Adipose tissue (tissue), 3 donors: Measurements from ENCODE around the gene ADARB2. TPM values are rescaled to one million over a fixed set of nuclear protein-coding genes. Genes with fewer than 3 reads are reported as not detected.

ENCODE experiments used
- H3K27ac ChIP-seq: one replicate; pipeline ENCODE4 v1.5.1; 2013; ENCODE audit warnings: low read depth, low read length
- WGBS, 3 donors: extraction: QIAGEN DNeasy Blood & Tissue Kit; methylation state at CpG; one replicate each; pipeline ENCODE4 v1.1.7; 2013; 5-methylcytosine and 5-hydroxymethylcytosine counted together
- polyA plus RNA-seq, 3 donors: library from polyadenylated mRNA; stranded (reverse); fragments of 200-250 nt; gene quantifications; one replicate each; pipeline ENCODE4 v1.2.3, GENCODE V29; 2013
- donor health status: healthy with polysubstance abuse.
- donor health status: Bipolar disorder and iron deficiency.
- donor health status: healthy.

The ADARB2 gene
- polyA plus RNA-seq, 3 donors = 0.31 to 1.9 (median 0.56) TPM

DNA sequence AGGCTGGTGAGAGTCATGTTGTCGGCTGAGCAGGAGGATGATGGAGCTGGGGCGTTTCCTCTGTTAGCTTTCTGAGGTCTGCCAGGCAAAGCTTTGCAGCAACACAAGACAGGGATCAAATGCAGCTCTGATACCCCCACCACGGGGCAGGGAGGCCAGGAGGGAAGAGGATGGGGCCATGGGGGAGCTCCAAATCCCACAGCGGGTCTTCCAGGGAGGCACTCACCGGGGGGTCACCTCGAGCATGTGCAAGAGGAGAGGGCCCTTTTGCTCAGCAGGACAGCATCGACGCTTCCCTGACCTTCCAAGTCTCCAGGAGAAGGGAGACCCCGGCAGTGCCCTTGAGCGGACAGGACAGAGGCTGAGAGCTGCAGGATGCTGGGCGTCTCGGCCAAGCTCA lies 553.6 kb downstream of the ADARB2 start:
- H3K27ac ChIP-seq = no peak overlapping the region
- 57 to 66% (median 65%) methylated on average over 12 of the region's 12 CpGs for WGBS, 3 donors

DNA sequence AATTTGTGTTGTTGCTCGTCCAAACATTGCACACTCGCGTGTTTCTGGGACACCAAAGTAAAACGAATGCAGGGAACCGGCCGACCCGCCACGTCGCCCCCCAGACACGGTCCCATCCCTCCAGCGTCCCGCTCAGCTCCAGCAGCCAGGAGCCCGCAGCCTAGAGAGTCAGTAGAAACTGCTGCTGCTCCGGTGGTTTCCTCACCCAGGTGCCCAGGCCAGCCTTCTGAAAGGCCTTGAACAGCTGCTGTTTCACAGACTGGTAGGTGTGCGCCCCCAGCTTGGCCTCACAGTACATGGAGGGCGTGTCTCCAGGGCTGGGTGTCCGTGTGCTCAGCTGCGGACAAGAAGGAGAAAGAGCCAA lies 554.3 kb downstream of the ADARB2 start:
- WGBS, 3 donors = 40 to 87% (median 82%) methylated on average over 18 of the region's 18 CpGs
- no peak overlapping the region for H3K27ac ChIP-seq

DNA sequence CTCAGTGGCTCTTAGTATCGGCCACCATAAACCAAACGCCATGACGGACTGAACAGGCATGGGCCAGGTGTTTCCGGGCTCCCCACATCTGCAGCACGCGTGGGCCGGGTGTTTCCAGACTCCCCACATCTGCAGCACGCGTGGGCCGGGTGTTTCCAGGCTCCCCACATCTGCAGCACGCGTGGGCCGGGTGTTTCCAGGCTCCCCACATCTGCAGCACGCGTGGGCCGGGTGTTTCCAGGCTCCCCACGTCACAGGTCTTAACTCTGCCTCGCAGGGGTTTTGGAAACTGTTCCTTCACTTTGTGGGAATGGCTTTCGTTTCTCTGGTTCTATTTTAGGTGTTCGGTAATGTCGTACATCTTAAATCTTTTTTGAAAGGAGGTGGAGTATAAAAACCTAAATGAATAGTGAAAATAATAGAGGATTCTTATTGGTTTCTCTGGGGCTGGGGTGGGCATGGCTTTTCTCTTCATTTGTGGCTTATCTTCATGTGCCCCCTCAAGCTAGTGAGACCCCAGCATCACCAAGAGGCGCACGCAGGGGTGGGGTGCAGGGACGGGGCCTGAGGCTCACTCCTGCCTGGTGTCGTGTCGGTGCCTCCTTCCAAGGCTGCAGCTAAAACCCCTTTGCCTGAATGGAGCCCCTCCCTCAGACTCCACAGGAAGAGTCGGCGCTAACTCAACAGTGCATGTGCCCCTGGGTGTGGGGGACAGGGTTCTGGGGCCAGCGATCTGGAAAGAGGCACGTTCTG lies 554.9 kb downstream of the ADARB2 start:
- no peak overlapping the region for H3K27ac ChIP-seq
- WGBS, 3 donors = 78 to 84% (median 83%) methylated on average over 30 of the region's 30 CpGs

DNA sequence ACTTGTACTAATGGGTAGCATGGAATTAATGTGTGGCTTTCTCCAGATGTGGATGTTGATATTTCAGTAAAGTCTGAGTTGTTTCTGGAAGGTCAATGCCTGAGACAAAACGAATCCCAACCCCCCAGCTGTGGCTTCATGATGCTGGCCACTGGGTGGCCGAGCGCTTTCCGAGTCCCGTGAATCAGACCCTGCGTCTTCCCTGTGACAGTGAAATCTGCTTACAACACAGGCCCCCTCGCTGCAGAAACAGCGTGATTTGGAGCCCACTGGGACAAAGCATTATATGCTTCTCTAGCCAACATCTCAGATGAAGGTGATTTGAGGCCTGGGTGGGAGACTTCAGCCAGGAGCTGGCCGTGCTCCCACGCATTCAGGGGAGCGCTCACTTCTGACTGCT lies 556.5 kb downstream of the ADARB2 start:
- H3K27ac ChIP-seq = no peak overlapping the region
- WGBS, 3 donors = 66 to 80% (median 67%) methylated on average over 11 of the region's 11 CpGs

DNA sequence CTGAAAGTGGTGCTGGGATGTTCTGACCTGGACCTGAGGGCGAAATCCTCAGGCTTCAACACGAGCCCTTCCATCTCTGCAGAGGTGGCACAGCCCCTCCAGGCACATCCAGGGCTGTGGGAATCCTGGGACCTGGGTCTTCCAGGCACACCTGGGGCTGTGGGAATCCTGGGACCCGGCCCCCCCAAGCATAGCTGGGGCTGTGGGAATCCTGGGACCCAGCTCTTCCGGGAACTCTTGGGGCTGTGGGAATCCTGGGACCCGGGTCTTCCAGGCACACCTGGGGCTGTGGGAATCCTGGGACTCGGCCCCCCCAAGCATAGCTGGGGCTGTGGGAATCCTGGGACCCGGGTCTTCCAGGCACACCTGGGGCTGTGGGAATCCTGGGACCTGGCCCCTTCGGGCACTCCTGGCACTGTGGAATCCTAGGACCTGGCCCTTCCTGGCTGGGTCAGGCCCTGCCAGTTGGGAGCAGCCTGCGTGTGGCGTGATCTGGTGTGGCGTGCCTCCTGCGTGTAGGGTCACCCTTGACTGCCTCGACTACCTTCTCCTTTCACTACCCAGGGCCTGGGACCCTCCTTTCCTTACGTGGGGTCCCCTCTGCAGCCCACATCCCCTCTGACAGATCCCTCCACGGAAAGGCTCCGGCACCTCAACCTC lies 557.1 kb downstream of the ADARB2 start:
- no peak overlapping the region for H3K27ac ChIP-seq
- whole genome bisulfite sequencing, 3 donors = 81 to 86% (median 82%) methylated on average over 16 of the region's 16 CpGs

DNA sequence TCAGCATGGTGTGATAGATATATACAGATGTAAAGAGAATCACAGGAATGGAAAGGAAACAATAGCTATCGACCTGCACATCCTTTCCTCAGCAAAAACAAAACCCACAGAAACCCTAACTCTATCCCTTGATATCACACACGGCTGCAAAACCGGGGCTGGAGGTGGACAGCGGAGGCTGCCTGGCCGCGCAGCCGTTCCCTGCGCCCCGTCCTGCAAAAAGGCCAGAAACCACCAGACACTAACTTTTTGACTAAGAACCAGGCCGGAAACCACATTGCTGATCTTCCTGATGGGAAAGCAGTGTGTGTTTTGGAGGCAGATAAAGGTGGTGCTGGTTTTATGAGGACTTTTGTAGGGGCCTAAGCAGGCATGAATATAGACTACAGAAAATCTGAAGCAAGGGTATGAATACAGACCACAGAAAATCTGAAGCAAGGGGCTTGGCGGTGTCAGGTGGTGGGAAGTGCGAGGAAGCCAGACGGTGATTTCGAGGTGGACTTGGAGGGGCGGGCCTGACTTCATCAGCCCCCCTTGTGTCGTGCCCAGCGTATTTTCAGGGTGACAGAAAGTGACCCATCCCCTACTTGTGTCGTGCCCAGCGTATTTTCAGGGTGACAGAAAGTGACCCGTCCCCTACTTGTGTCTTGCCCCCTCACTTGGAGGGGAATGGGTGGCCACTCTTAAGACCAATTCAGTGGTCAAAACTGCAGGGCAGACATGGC lies 557.8 kb downstream of the ADARB2 start:
- 84 to 92% (median 87%) methylated on average over 20 of the region's 20 CpGs for WGBS, 3 donors
- H3K27ac ChIP-seq = no peak overlapping the region

DNA sequence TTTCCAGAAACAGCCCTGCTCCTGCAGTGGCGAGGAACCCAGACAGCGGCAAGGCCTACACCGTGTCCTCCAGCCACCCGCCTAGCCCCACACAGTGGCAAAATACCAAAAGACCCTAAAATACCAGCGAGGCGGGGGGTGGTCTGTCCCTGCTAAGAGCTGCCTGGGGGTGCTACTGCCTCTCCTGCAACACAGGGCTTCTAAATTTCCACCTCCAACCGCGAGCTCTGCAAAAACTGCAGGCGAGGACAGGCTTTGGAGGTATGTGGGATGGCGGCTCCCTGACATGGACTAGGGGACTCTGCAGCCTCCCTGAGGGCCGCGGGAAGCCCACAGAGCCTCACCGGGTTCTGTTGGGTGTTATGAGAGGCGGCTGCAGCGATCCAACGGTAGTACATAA lies 558.8 kb downstream of the ADARB2 start:
- 87 to 90% (median 89%) methylated on average over 16 of the region's 16 CpGs for WGBS, 3 donors
- H3K27ac ChIP-seq = no peak overlapping the region

DNA sequence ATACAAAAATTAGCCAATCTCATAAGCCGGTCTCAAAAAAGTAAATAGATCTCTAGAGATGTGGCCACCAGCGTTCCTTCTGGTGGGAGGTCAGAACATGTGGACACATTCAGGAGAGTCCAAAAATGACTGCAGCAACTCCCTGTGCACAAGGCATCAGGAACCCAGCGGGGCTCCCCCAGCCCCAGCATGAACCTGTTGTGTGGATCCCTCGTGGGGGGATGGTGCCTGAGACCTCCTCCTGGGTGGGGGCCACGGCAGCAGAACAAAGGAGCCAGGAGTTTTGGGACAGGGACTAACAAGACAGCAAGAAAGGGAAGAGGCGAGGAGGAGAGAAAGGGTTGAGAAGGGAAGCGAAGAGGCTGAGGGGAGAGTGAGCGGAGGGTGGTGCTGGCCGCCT lies 559.4 kb downstream of the ADARB2 start:
- 89 to 91% (median 90%) methylated on average over 8 to 9 of the region's 9 CpGs for WGBS, 3 donors
- no peak overlapping the region for H3K27ac ChIP-seq

- H3K27ac ChIP-seq = no peak overlapping the region
- WGBS, 3 donors = 88 to 90% (median 89%) methylated on average over 22 to 23 of the region's 23 CpGs
Observed at GRCh38 chr10:1175956-1176565, 561.3 kb downstream of the ADARB2 start.

GRCh38 chr10:1174022-1174421 lies 563.3 kb downstream of the ADARB2 start:
- H3K27ac ChIP-seq = no peak overlapping the region
- 75 to 87% (median 78%) methylated on average over 5 of the region's 5 CpGs for WGBS, 3 donors

DNA sequence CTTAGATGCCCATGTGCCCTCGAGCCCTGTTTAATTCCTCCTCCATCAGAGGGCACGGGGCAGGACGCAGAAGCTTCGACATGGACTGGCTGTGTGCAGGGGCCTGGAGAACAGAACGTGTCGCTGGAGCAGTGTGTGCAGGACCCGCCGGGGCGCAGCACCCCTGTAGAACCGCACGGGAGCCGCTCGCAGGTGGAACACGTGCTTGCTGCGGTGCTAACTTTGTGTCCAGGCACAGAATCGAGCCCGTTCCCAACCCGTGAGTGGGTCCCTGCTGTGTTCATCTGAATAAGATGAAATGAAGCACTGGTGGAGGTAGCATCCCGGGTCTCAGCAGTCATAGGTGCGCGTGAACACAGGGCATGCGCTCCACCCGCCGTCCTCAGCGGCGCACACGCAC lies 564.2 kb downstream of the ADARB2 start:
- 85 to 90% (median 89%) methylated on average over 27 of the region's 27 CpGs for WGBS, 3 donors
- no peak overlapping the region for H3K27ac ChIP-seq

DNA sequence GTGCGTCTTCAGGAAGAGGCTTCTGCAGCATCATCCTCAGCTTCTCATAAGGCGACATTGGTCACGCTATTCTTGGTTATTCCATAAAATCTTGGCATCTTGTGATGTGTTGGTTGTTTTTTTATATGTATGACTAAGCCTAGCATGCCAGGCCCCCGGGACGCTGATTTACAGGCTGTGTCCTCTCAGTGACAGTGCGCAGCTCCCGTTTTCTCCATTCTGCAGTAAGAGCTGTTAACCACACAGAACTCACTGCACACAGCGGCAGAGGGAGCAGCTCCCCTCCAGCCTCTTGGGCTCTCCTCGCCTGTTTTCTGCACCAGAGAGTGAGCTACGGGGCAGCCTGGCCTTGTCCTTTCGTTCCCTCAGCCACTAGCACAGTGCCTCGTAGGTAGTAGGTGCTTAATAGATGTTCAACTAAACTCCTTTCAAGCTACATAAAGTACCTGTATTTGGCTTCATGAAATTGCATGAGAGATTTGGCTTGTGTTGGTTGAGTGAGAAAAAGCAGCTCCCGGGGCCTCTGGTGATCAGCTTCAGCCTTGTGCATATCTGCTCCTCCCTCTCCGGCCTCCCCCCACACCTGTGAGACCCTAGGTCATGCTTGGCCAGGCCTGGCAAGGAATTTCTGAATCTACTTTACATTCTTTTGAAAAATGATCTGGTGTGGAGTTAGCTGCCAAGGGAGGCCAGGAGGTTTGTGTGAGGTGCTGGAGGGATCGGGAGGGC lies 564.9 kb downstream of the ADARB2 start:
- 76 to 82% (median 82%) methylated on average over 15 of the region's 15 CpGs for WGBS, 3 donors

DNA sequence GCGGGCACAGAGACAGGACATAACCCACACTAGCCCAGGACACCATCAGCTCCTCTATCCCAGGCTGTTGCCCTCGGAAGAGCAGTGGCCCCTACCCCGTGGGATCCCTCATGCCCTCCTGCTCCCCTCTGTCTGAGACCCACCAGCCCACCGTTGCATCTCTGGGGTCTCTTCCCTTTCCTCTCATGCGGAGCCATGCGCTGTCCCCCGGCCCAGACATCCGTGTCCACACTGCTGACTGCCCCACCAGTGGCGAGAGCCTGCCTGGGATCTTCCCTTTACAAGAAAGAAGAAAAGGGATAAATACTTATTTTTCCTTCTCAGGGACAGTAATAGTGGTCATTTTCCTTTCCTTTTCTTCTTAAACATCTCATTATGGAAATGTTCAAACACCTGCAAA lies 565.7 kb downstream of the ADARB2 start:
- 85 to 90% (median 86%) methylated on average over 9 of the region's 9 CpGs for WGBS, 3 donors
- H3K27ac ChIP-seq = no peak overlapping the region

More for the DNA sequence above, 564.9 kb downstream of the ADARB2 start:
- no peak overlapping the region for H3K27ac ChIP-seq

DNA sequence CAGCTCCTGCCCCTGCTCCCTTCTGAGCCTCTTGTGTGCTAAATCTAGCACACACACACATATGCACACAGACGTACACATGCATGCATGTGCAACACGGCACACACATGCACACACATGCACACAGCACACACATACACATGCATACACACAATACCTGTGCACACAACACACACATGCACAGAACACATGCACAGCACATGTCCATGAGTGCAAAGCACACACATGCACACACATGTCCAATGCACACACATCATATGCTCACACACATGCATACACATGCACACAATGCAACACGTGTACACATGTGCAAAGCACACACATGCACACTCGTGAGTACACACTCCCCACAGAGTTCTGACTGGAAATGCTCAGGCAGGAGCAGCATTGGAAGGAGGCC lies 566.1 kb downstream of the ADARB2 start:
- 80 to 86% (median 85%) methylated on average over 4 of the region's 4 CpGs for WGBS, 3 donors

DNA sequence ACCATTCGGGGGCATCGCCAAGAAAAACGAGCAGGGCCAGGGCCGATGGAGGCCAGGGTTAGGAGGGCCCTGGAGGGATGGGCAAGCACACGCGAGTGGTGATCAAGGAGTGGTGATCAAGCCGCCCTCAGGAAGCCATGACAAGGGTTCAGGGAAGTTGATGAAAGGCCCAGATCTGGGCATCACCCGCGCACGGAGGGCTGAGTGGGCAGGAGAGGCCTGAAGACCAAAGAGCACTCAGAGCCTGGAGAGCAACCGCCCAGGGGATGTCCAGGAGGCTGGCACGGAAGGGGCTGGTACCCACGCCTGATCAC lies 566.5 kb downstream of the ADARB2 start:
- WGBS, 3 donors = 74 to 90% (median 87%) methylated on average over 10 to 13 of the region's 13 CpGs

More for the DNA sequence above, 566.1 kb downstream of the ADARB2 start:
- H3K27ac ChIP-seq = no peak overlapping the region

DNA sequence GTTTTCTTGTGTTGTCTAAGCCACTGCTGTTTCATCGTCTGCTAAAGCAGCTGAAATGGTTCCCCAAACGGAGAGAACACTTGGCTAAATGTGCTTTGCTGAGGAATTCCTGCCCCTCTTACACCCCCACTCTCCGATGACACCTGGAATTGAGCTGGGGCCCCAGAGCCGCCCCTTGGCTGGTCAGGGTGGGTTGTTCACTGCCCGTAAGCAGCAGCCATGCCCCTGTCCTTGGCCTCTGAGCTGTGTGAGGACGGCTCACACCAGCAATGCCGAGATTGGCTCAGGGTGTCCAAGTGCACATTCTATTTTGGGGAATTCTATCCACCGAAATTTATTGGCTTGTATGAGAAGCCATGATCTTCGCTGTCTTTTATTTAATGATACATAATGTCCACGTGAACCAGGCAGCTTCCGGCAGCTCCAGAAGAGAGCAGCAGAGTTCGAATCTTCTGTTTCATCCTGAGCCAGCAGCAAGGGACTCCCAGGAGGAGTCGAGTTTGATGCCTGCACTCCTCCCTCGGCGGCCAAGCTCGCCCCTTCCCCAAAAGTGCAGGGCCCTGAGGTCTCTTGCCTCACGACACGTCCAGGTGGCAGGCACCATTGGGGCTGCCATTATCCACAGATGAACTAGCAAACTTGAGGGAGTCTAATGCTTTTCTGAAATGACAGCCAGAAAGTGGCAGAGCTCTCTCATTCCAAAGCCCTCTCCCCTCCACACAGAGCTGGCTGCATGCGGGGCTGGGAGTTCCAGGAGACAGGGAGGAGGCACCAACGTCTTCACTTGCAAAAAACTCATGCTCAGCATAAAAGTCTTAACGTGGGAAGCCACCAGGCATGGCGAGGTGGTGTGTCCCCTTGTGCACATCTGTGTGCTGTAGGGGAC lies 567.1 kb downstream of the ADARB2 start:
- no peak overlapping the region for H3K27ac ChIP-seq
- 46 to 59% (median 50%) methylated on average over 22 of the region's 22 CpGs for WGBS, 3 donors

More for the DNA sequence above, 566.5 kb downstream of the ADARB2 start:
- H3K27ac ChIP-seq = no peak overlapping the region

DNA sequence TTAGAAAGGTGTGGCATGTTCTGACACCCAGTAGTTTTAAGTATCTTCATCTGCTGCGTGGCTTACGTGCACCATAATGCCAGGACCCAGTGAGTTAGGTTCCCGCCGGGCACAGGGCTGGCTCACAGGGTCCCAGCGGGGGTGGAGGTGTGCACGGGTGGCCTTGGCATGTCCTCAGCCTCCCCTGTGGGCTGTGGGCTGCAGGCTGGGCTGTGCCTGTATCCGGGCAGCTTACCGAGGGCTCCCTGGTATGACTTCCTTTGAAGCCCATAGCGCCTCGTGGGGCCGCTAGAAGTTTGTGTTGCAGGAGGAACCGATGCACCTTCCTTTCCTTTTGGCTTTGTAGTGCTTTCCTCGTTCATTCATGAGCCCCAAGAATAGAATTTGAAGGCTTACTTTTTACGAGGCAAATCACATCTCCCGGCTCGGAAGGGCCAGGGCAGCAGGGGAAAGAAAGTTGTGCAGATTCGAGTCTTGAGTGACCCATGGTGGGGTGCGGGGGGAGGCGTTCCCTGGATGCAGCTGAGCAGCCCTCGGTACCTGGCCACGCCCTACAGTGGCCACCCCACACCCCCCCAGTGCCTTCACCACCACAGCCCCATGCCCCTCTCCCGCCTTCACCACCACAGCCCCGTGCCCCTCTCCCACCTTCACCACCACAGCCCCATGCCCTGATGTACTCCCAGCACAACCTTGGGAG lies 568.0 kb downstream of the ADARB2 start:
- WGBS, 3 donors = 75 to 76% (median 76%) methylated on average over 23 of the region's 23 CpGs
- no peak overlapping the region for H3K27ac ChIP-seq
